ENCODE results near the gene SPAG5.

SPAG5 gene

GRCh38 chr17:28624148-28624547, 25.3 kb upstream of the SPAG5 start:
- Histone ChIP-seq H3K79me2 (ENCODE audit: low read length) (no peaks in the 10 kb centered on the region; the same call in 1 of the 2 replicates), H2AFZ (ENCODE audit: low read length) (no peak overlapping the region), H3K36me3 (replicated peaks; ENCODE audit: insufficient read depth, low read length) (peaks cover 33% of the 10 kb centered on the region), H3F3A (ENCODE audit: insufficient read depth, low read length) (no peaks in the 10 kb centered on the region), H3K27me3 (replicated peaks; ENCODE audit: insufficient read depth, low read length) (no peaks in the 10 kb centered on the region), H3K4me2 (ENCODE audit: low read depth, low read length) (no peak overlapping the region), H3K27ac (ENCODE audit: low read length) (no peak overlapping the region), H3K9ac (ENCODE audit: low read length) (no peak overlapping the region), H3K9me2 (replicated peaks; ENCODE audit: insufficient read depth, low read length) (no peaks in the 10 kb centered on the region), H3K9me3 (replicated peaks; ENCODE audit: insufficient read depth, low read length) (no peaks in the 10 kb centered on the region), H4K20me1 (ENCODE audit: insufficient read depth, low read length) (no peaks in the 10 kb centered on the region), H3K4me1 (ENCODE audit: low read length) (no peaks in the 10 kb centered on the region), H3K4me3 (ENCODE audit: low read length) (no peak overlapping the region)
- TF ChIP-seq EZH2phosphoT487 (IDR thresholded peaks at IDR 0.05; ENCODE audit: low read length), result no peak
- no peak for TF ChIP-seq EZH2 (optimal IDR thresholded peaks at IDR 0.05; ENCODE audit: low read depth, low read length)
- TF ChIP-seq, protein P1, sequence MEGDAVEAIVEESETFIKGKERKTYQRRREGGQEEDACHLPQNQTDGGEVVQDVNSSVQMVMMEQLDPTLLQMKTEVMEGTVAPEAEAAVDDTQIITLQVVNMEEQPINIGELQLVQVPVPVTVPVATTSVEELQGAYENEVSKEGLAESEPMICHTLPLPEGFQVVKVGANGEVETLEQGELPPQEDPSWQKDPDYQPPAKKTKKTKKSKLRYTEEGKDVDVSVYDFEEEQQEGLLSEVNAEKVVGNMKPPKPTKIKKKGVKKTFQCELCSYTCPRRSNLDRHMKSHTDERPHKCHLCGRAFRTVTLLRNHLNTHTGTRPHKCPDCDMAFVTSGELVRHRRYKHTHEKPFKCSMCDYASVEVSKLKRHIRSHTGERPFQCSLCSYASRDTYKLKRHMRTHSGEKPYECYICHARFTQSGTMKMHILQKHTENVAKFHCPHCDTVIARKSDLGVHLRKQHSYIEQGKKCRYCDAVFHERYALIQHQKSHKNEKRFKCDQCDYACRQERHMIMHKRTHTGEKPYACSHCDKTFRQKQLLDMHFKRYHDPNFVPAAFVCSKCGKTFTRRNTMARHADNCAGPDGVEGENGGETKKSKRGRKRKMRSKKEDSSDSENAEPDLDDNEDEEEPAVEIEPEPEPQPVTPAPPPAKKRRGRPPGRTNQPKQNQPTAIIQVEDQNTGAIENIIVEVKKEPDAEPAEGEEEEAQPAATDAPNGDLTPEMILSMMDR (IDR thresholded peaks at IDR 0.05; ENCODE audit: low read length), result no peak
- DNase-seq, result no peak

DNA sequence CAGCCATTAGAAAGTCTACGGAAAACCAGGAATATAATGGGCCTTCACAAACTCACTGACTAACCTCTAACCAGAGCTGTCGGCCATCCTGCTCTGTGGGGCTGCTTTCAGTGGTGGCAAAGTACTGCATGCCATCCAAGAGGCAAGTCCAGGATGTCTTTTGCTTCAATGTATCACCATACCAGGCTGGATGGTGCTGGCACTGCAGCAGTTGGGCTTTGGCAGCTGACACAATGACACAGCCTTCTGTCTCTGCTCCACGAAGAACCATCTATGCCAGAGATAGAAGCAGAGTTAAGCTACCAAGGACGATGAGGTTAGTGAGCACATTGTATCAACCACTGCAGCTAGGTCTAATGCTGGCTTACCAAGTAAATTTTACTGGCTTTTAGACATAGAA, 24.9 kb upstream of the SPAG5 start:
- Histone ChIP-seq H3K4me3 (ENCODE audit: low read length) (no peak overlapping the region), H4K20me1 (ENCODE audit: insufficient read depth, low read length) (no peaks in the 10 kb centered on the region), H3F3A (ENCODE audit: insufficient read depth, low read length) (no peaks in the 10 kb centered on the region), H3K9ac (ENCODE audit: low read length) (no peak overlapping the region), H3K9me3 (replicated peaks; ENCODE audit: insufficient read depth, low read length) (no peaks in the 10 kb centered on the region), H3K27ac (ENCODE audit: low read length) (no peak overlapping the region), H3K9me2 (replicated peaks; ENCODE audit: insufficient read depth, low read length) (no peaks in the 10 kb centered on the region), H3K36me3 (replicated peaks; ENCODE audit: insufficient read depth, low read length) (peaks cover 34% of the 10 kb centered on the region), H3K79me2 (ENCODE audit: low read length) (no peaks in the 10 kb centered on the region; the same call in 1 of the 2 replicates), H3K4me2 (ENCODE audit: low read depth, low read length) (no peak overlapping the region), H3K27me3 (replicated peaks; ENCODE audit: insufficient read depth, low read length) (no peaks in the 10 kb centered on the region), H2AFZ (ENCODE audit: low read length) (no peak overlapping the region), H3K4me1 (ENCODE audit: low read length) (no peaks in the 10 kb centered on the region)
- TF ChIP-seq, protein P1 (IDR thresholded peaks at IDR 0.05; ENCODE audit: low read length), result no peak
- TF ChIP-seq EZH2phosphoT487 (IDR thresholded peaks at IDR 0.05; ENCODE audit: low read length) (no peak), EZH2 (optimal IDR thresholded peaks at IDR 0.05; ENCODE audit: low read depth, low read length) (no peak)
- DNase-seq, result no peak

DNA sequence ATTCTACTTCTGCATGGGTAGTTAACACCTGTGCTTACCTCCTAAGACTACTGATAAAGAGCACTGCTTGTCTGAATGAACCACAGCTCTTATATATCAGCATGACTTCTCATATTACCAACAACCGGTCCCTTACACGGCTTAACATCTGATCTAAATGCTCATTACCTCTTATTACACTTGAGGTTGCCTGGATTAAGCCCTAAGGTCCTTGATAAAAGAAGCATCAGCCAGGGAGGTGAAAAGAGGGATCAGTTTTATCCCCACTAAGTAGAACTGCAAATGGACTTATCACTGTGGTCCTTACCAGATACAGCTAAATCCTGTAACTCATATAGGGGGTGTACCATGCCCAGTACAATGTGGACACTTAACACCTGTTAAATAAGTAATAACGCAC, 23.4 kb upstream of the SPAG5 start:
- H3F3A ChIP-seq (ENCODE audit: insufficient read depth, low read length), result no peaks in the 10 kb centered on the region; the same call in 1 of the 2 replicates
- no peak overlapping the region for H2AFZ ChIP-seq (ENCODE audit: low read length)
- H3K4me1 ChIP-seq (ENCODE audit: low read length), result no peaks in the 10 kb centered on the region
- H3K9ac ChIP-seq (ENCODE audit: low read length), result no peak overlapping the region
- H3K79me2 ChIP-seq (ENCODE audit: low read length), result no peaks in the 10 kb centered on the region; the same call in 1 of the 2 replicates
- no peak overlapping the region for H3K4me2 ChIP-seq (ENCODE audit: low read depth, low read length)
- no peaks in the 10 kb centered on the region for H3K9me3 ChIP-seq (replicated peaks; ENCODE audit: insufficient read depth, low read length)
- no peak overlapping the region for H3K4me3 ChIP-seq (ENCODE audit: low read length)
- H4K20me1 ChIP-seq (ENCODE audit: insufficient read depth, low read length), result no peaks in the 10 kb centered on the region
- TF ChIP-seq EZH2 (optimal IDR thresholded peaks at IDR 0.05; ENCODE audit: low read depth, low read length), result no peak
- TF ChIP-seq EZH2phosphoT487 (IDR thresholded peaks at IDR 0.05; ENCODE audit: low read length), result no peak
- TF ChIP-seq, protein P1 (IDR thresholded peaks at IDR 0.05; ENCODE audit: low read length), result no peak
- H3K27ac ChIP-seq (ENCODE audit: low read length), result no peak overlapping the region
- H3K36me3 ChIP-seq (replicated peaks; ENCODE audit: insufficient read depth, low read length), result peaks cover 39% of the 10 kb centered on the region
- no peaks in the 10 kb centered on the region for H3K9me2 ChIP-seq (replicated peaks; ENCODE audit: insufficient read depth, low read length)
- no peak for DNase-seq
- no peaks in the 10 kb centered on the region for H3K27me3 ChIP-seq (replicated peaks; ENCODE audit: insufficient read depth, low read length)
